ENCODE data around the gene NPHP4.
"Not testable (repeated sequence)": the region's sequence is repeated elsewhere in the genome, so short reads cannot be mapped to it uniquely, and the experiment has no call there.

The NPHP4 gene

DNA sequence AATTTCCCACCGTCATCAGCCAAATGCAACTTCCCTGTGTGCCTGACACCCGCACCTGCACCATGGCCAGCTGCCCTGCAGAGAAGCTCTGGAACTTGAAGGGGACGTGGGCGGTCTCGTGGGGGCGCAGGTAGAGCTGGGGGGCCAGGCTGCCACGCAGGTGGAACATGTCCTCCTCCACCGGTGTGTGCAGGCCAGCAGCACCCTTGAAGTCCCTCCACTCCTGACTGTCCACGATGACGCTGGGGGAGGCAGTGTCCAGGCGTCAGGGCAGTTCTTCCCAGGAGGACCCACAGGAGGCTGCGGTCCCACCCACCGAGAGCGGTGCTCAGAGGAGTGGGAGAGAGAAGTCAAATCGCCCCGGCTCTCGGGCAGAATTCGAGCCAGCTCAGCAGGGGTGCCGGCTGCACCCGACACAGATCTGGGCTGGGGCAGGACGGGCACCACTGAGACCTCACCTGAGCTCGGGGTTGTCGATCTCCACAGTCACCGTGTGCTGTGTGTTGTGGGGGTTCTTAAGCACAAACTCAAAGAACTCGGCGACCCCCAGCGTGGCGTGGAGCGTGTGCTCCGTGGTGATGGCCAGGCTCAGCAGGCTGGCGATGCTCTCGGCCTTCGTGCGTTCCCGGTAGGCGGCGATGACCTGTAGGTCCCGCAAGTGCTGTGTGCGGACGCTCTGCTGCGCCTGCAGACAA is 117.7 kb downstream of the NPHP4 start:
- no peak for FAIRE-seq

DNA sequence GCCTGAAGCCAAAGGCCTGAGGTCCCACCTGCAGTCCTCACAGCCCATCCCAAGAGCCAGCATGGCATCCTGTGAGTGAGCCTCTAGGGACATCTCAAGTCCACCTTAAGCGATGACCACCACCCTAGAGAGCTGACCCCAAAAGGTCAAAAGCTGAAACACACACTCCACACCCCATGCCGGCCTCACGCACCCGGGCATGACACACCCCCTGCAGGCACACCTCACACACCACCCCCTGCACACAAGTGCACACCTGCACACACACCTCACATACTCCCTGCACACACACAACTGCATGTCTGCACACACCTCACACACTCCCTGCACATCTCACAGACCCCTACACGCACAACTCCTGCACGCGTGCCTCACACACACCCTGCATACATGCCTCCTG is 118.7 kb downstream of the NPHP4 start:
- no peak for FAIRE-seq

DNA sequence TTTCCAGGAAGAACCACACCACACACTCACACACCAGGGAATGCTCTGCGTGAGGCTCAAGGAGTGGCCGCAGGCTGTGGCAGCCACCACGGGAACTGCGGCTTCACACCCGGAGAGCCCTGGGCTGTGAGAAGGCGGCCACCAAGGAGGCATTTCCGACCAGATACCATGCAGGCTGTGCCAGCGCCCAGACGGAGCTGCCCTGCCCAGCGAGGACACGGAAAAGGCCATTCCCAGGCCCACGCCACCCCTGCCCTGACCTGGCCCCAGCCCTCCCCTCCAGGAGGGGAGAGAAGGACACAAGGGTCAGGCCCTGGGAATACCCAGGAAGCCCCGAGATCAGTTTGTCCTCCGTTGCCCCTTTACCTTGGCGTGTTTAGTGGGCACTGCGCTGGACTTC is 119.3 kb downstream of the NPHP4 start:
- no peak for FAIRE-seq

DNA sequence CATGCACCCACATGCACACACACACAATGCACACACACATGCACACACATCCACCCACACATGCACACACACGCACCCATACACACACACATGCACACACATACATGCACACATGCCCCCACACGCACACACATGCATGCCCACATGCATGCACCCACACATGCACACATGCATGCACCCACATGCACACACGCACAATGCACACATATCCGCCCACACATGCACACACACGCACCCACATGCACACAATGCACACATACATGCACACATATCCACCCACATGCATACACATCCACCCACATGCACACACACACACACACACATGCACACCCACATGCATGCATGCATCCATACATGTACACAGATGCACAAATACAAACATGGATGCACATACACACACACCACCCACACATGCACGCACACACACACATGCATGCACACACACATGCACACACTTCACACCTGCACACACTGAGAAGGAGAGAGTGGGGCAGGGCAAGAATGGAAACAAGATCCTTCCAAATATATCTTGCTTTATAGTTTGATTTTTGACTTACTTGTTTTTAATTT is 123.2 kb downstream of the NPHP4 start:
- FAIRE-seq: no peak

DNA sequence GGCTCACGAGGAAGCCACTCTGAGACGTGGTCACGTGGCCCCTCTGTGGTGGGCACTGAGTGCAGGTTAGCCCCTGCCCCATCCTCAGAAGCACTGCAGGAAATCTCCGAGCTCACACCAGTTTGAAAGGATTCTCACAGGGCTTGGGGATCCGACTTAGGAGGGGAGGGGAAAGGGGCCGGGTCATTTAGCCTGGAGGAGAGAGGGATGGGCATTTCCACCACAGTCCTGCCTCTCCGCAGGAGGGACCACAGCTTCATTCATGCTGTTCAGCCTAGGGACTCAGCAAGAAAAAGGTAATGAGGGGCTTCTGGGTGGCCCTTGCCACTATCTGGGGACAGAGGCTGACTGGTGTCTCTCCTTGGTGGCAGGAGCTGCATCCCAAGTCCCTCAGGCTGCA is 126.5 kb downstream of the NPHP4 start:
- FAIRE-seq: no peak

DNA sequence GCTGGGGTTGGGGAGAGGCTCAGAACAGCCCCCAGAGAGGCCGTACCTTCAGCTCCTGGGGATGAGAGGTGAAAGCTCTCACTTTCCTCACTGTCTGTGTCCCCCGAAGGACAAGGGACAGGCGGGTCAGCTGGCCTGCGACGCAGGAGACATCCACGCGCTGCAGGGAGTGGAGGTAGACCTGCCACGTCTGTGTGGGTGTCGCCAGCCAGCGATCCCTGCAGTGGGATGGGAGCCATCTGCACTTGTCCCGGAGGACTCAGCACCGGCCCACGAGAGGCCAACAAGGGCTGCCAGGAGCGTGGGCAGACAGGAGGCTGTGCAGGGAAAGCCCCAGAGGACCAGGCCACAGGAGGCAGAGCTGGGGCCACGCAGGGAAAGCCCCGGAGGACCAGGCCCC is 127.2 kb downstream of the NPHP4 start:
- FAIRE-seq: no peak

DNA sequence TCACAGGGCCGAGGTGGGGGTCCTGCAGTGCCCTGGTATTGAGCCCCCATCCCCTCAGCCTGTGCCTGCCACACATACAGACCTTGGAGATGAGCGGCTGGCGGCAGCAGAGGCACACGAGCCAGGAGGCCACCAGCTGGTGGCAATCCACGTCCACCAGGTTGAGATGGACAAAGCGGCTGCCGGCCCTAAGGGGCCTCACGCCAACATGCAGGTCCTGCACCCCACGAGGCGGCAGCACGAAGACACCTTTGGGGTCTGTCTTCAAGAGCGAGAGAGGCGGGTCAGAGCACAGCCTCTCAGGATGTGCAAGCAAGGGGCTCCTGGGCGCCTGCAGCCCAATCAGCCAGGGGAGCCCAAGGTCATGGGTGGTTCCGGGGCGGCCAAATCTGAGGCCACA is 128.0 kb downstream of the NPHP4 start:
- FAIRE-seq: no peak

DNA sequence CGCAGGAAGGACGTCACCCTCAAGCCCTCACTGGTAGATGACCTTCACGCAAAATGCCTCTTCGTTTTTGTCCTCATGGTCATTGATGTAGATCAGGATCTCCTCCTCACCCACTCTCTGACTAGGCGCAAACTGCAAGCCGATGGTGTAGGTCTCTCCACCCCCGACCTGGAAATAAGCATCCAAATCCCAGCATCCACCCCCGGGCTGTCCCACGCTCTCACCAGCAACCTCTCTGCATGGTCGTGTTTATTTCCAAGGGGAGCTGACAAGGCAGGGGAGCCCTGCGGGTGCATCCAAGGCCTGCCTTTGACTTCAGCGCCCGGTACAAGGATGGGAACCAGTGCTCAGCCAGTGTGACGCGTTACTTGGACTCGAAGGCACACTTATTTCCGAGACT is 129.0 kb downstream of the NPHP4 start:
- no peak for FAIRE-seq

DNA sequence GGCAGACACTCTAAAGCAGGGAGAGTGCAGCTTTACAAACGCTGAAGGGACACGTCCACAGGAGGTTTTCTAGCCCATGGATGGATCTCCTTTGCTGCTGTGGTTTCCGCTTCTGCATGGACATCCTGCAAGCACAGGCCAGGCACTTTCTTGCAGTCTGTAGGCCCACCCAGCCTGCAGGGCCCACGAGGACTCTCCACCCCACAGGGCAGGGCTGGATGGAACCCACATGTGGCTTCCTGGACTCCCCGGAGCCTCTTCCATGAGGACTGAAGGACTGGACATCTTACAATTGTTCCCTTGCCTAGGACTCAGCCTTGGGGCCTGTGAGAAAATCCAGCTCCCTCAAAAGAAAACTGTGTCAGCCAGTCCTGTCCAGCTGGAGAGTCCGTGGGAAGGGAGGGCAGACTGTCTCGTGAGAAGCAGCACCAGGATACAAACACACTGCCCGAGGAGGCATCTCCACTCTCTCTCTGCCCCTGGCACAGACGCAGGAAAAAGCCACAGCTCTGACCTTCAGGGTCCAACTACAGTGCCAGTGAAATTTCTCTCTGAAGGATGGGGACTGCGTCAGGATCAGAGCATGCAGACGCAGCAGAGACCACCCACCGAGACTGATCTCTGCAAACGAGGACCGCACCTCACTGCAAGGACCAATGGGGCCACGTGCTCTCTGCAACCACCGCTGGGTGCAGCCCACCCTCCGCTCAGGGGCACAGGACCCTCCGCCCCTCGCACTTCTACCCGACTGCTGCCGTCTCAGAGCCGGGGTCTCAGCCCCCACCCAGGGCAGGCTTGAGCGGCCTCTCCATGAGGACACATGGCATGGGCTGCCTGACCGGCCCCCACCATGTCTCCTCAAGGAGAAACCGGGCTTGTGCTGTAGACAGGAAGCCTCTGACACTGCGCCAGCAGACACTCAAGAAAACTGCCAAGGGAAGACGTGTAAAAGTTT is 130.1 kb downstream of the NPHP4 start:
- no peak for FAIRE-seq

DNA sequence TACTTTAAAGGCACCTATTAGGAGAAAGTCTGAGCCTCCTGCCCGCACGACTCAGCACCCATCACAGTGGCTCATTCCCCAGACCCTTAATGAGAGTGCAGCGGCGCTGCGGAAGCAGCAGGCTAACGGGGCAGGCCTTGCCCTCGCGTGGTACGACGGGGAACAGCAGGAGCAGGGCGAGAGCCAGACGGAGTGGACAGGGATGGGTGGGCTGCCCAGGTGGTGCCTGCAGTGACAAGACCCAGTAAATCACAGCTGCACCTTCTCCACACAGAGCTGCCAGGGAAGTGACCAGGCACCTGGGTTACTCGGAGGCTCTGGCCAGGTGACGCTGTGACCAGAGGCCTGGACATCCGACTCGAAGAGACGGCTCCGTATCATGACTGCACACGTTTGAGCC is 131.9 kb downstream of the NPHP4 start:
- no peak for FAIRE-seq

DNA sequence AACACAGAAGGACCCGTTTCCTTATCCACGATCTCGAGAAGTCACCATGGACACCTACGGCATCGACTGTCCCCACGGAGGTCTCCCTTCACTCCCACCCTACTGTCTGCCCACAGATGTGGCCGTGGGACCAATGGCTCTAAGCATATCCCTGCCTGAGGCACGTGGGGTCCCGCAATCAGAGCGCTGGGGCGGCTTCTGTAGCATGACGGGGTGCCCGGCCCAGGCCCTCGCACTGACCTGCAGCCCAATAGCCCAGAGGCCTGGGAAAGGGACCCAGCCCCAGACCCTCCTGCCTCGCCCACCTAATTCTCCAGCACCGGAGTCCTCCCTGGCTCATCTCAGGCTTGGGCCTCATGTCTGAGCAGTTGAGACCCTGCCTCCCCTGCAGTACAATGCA is 132.5 kb downstream of the NPHP4 start:
- FAIRE-seq: no peak

DNA sequence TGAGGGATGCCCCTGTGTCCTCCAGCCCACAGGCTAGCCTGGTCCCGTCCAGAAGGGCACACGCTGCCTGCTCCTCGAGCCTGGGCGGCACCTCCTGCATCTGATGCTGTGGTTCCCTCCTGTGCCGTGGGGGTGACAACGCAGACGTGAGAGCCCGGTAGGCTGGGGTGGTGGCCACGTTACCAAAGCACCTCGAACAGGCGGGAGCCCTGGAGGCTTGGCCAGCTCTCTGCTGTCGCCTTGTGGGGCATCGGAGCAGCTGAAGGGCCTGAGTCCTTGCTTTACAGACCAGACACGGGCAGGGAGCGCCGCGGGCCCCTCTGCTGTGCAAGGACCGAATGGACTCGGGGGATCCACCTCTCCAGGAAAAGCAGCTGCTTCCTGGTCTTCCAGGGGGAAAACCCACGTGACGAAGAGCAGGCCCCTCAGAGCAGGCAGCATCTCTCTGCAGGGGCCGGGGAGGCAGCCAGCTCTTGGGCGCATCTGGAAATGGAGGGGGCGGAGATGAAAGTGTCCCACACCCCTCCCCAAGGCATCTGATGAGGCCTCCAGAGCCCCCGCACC is 133.3 kb downstream of the NPHP4 start:
- no peak for FAIRE-seq

DNA sequence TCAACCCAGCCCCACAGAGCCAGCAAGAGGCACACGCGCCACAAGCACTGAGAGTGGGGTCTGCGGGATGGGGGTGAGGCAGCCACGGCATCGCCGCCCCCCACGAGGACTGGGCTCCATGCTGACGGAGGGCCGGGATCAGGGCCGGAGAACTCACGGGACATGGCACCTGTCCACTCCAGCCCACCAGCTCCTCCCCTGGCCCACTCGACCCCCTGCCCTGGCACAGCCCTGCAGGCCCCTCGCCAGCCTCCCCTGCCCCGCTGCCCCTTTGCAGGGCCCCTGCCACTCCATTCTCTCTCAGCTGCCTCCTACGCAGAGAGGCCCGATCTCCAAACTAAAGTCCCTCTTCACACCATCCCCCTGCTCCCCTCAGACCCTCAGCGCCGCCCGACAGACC is 134.0 kb downstream of the NPHP4 start:
- no peak for FAIRE-seq

DNA sequence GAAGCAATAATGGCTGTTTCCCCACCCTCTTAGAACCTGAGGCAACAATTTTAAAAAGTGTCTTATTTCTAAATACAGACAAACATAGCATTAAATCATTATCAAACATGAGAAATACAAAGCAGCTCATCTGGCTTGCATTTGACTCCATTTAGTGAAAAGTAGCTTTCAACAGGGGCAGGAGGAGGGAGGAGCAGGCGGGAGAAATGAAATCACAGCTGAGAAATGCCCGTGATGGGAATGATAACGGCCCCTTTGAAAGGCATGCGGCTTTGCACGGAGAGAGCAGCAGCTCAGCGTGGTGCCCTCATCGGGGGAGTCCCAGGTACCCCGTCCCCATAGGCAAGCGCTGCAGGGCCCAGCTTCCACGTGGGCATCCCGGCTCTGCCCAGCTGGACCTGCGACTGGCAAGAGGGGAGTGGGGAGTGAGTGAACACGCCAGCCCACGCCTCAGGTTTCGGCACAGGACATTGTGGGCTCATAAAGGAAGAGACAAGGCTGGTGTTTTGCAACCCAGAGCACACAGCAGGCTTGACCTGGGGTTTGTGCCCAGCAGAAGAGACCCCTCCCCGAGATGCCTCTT is 134.6 kb downstream of the NPHP4 start:
- FAIRE-seq: no peak

DNA sequence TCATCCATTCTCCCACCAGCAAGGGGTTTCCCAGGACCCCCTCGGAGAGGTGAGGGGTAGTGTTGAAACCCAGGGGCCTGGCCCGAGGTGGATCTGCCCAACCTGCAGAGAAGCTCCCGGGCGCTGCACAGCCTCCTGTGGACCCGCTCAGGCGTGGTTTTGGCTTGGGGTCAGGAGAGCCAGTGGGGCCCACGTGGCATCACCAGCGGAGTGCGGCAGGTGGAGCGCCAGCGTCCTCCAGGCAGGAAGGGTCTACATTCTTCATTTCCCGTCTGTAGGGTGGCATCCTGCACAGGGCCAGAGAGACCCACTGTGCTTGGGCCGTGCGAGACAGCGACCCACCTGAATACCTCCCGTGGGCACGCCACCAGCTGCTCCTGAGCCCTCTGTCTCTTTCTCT is 135.2 kb downstream of the NPHP4 start:
- FAIRE-seq: no peak

DNA sequence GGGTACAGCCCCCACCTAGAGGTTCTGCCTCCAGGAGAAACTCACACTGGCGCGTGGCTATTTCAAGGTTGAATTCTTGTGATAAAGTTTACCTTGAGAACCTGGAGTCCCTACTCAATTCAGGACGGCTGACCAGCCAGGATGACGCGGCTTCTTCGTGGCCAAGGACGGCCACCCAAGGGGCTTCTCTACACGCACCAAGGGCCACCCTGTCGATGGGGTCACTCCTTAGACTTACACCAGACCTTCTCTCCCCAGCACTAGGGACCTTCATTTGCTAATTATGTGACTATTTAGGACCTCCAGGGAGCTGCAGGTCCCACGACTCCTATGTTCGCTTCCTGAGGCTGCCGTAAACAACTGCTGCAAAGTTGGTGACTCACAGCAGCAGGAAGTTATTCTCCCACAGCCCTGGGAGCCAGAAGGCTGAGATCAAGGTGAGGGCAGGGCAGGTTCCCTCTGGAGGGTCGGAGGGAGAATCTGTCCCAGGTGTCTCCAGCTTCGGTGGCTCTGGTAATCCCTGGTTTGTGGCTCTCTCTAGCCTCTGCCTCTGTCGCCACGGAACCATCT is 135.9 kb downstream of the NPHP4 start:
- FAIRE-seq: no peak

DNA sequence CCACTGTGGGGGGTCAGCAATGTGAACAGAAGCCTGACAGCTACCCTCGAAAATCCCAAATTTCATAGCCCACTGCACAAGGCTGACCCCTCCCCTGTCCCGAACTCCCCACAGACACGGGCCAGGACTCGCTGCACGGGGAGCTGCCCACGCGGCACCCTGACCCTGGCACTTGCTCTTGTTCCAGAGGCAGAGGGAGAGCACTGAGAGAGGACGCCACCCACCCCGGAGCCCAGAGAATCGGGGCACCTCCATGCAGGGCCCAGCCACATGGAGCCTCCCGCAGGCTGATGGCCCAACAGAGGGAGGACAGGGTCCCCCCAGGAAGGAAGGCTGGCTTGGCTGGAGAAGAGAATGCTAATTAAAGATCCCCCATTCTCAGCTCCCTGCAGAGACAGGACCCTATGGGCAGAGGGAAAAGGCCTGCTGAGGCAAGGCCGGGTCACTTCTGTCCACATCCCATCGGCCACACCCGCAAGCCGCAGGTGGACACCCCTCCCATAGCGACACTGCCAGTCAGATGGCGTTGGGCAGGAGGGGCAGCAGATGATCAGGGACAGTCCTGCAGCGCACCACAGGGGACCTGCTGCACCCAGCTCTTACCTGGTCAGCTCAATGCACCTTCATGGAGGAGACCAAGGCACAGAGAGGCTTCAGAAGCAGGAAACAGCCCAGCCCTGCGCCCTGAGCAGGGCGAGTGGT is 136.9 kb downstream of the NPHP4 start:
- no peak for FAIRE-seq

DNA sequence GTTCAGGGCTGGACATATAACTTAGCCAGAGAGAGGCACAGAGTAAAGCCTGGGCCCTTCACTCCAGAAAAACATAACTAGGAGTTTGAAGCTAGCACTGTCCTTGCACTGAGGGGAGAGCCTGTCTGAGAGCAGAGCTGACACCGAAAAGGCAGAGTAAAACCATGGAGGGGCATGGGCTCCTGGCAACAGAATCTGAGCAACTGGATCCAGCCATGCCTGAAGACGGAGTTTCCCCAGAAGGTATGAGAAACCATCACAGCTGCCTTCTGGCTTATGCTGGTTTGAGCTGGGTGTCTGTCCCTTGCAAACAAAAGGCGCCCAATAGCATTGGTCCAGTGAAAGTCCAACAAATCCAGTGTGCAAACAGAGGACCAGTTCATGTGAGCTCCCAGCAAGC is 137.5 kb downstream of the NPHP4 start:
- FAIRE-seq: no peak

DNA sequence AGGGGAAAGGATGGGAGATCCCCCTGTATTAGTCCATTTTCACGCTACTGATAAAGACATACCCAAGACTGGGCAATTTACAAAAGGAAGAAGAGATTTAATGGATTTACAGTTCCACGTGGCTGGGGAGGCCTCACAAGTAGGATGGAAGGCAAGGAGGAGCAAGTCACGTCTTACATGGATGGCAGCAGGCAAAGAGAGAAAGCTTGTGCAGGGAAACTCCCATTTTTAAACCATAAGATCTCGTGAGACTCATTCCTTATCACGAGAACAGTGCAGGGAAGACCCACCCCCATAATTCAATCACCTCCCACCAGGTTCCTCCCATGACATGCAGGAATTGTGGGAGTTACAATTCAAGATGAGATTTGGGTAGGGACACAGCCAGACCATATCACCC is 138.4 kb downstream of the NPHP4 start:
- FAIRE-seq: not testable (repeated sequence)

DNA sequence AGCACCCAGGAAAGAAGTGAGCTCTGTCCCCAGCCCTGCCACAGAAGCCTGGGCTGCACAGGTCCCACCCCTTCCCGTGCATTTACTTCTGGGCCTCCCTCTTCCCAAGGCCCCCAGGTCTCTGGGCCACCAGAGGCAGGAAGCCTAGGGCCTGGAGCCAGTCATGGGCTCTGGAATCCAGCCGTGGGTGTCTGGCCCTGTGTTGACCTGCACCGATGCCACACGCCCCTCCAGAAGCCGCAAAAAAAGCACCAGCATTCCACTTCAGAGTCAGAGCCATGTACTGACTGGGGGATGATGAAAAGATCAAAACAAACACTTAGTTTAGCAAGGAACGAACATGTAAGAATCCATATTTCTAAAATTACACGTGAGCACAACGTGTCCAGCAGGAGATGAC is 141.7 kb downstream of the NPHP4 start:
- no peak for FAIRE-seq

DNA sequence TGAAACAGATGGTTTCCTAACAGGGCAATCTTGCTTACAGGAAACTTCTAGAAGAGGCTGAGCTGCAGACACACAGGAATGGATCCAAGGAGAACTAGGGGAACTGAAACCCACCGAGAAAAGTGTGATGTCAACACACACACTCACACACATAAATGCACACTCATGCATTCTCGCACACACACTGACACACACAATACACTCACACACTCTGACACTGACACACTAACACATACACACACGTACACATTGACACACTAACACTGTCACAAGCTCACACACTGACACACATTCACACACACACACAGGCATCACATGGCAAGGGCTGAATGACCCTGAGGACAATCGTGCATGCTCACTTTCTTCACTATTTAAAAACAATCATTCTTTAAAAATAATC is 142.7 kb downstream of the NPHP4 start:
- FAIRE-seq: no peak

DNA sequence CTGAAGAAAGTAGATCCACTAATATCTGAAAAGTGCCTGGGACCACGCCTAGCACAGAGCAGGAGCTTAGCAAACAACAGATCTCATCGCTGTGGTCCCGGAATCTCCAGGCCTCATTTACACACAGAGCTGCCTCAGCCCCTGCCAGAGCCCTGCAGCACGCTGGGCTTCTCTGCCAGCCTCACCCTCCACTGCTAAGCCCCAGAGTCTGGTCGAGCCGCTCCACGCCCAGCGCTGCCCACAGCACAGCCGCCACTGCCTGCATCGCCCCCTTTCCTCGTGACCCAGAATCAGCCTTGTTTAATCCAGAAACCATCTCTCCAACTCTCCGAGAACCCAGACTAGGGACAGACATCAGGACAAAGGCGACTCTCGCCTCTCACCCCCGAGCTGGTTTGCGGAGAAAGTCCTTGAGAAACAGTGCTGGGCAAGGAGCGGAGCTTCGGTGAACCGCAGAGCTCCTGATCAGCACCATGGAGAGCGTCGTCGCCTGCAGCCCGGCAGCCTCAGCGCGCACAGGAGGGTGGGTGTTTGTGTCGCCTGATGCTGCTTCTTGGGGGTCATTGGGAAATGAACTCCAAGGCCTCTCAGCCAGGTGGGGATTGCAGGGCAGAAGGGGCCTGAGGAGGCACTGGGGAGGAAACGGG is 145.1 kb downstream of the NPHP4 start:
- no peak for FAIRE-seq

All from colon (tissue), 2 donors.